ENCODE data around the gene UNC5C. TPM values are rescaled to one million over a fixed set of nuclear protein-coding genes. Genes with fewer than 3 reads are reported as not detected.

UNC5C gene
- total and polyA plus RNA-seq, 2 of the 8 experiments (the other 6 are each of a cell fraction or from before 2014, with no cell fraction given): 0.30 to 1.3 TPM

- H2BK120ac ChIP-seq (replicated peaks; ENCODE audit: low read depth, low read length): no peak overlapping the region
- H4K8ac ChIP-seq (ENCODE audit: extremely low read depth, insufficient read depth, low read length): no peak overlapping the region
- POLR2A ChIA-PET (ENCODE audit: partially characterized antibody): no interaction called here
- H2AFZ ChIP-seq (ENCODE audit: low read length): no peak overlapping the region
- H3K23me2 ChIP-seq (ENCODE audit: low read depth, low read length): no peaks in the 10 kb centered on the region
- no peaks in the 10 kb centered on the region for H3K27me3 ChIP-seq (replicated peaks in 1 of 4; ENCODE audit: control insufficient read depth in 3 of 4, extremely low read depth in 1 of 4, insufficient read depth in 3 of 4, low read length in 3 of 4)
- no peak overlapping the region for H4K5ac ChIP-seq (ENCODE audit: insufficient read length, low read depth, low read length)
- no peak overlapping the region for H3K14ac ChIP-seq (ENCODE audit: insufficient read length)
- no peak overlapping the region for H3K4me3 ChIP-seq (ENCODE audit: extremely low read depth in 1 of 4, insufficient read depth in 2 of 4, low read depth in 3 of 4, low read length in 4 of 4)
- H2BK20ac ChIP-seq (ENCODE audit: low read length): no peak overlapping the region
- no peaks in the 10 kb centered on the region for H3K36me3 ChIP-seq (ENCODE audit: control insufficient read depth in 2 of 4, insufficient read depth in 4 of 4, low read length in 3 of 4)
- H3K56ac ChIP-seq (replicated peaks; ENCODE audit: insufficient read length, low read depth, low read length): no peak overlapping the region
- H3K4ac ChIP-seq (replicated peaks; ENCODE audit: insufficient read length, low read depth, low read length): no peak overlapping the region
- 94% methylated on average over 1 of the region's 1 CpG; no CpG with 5 or more reads in 1 of the 2 experiments for whole genome bisulfite sequencing, 2 experiments (ENCODE audit: extremely low coverage in 1 of 2, insufficient coverage in 1 of 2, insufficient read length in 1 of 2, insufficient replicate concordance in 2 of 2, low coverage in 1 of 2, low lambda C conversion rate in 2 of 2, missing lambda C conversion rate in 1 of 2)
- H3K79me1 ChIP-seq (ENCODE audit: low read depth, low read length): no peaks in the 10 kb centered on the region
- no peaks in the 10 kb centered on the region for H3K9me3 ChIP-seq (ENCODE audit: insufficient read depth in 2 of 2, low read depth in 1 of 2, low read length in 1 of 2)
- no peaks in the 10 kb centered on the region; a peak in 1 of 7 replicates for H3K4me1 ChIP-seq (replicated peaks in 1 of 4; ENCODE audit: control insufficient read depth in 3 of 4, insufficient read depth in 4 of 4, low read length in 3 of 4)
- no peak overlapping the region for H3K27ac ChIP-seq (ENCODE audit: low read depth, low read length)
- H4K91ac ChIP-seq (replicated peaks; ENCODE audit: insufficient read length, low read length): no peak overlapping the region
- DNase-seq (ENCODE audit: low read depth in 1 of 2, low spot score in 2 of 2) (no peak), FAIRE-seq (no peak)
- H3K79me2 ChIP-seq (ENCODE audit: control insufficient read depth in 1 of 2, insufficient read depth in 2 of 2, low read length in 2 of 2): no peaks in the 10 kb centered on the region
- no peak overlapping the region for H2BK5ac ChIP-seq (ENCODE audit: low read depth, low read length)
- no peak overlapping the region for H2BK15ac ChIP-seq (ENCODE audit: low read length)
- H2BK12ac ChIP-seq (ENCODE audit: low read depth, low read length): no peak overlapping the region
- no peak overlapping the region for H3K18ac ChIP-seq (ENCODE audit: extremely low read depth, low read length)
- no peak overlapping the region for H2AK5ac ChIP-seq (ENCODE audit: low read depth, low read length)
- CTCF ChIA-PET (ENCODE audit: partially characterized antibody): no interaction called here
- H3K9ac ChIP-seq (replicated peaks in 1 of 4; ENCODE audit: extremely low read depth in 1 of 4, low read depth in 3 of 4, low read length in 3 of 4): no peak overlapping the region
- no peak overlapping the region for H3K23ac ChIP-seq (ENCODE audit: insufficient read length)
- no peaks in the 10 kb centered on the region for H4K20me1 ChIP-seq (replicated peaks in 1 of 2; ENCODE audit: control insufficient read depth in 1 of 2, insufficient read depth in 2 of 2, low read length in 2 of 2)
- H3K4me2 ChIP-seq (ENCODE audit: insufficient read depth in 1 of 2, low read depth in 2 of 2, low read length in 2 of 2): no peak overlapping the region
- TF ChIP-seq RFX5 (IDR thresholded peaks at IDR 0.05; ENCODE audit: borderline replicate concordance, low read depth, low read length) (no peak), KDM1A (IDR thresholded peaks at IDR 0.05; ENCODE audit: borderline replicate concordance, low read length) (no peak), RBBP5 (IDR thresholded peaks at IDR 0.05; ENCODE audit: borderline replicate concordance, low read depth, low read length) (no peak), EP300 (IDR thresholded peaks at IDR 0.05; ENCODE audit: borderline replicate concordance in 1 of 2, low read depth in 2 of 2, low read length in 2 of 2) (no peak), CBX5 (IDR thresholded peaks at IDR 0.05; ENCODE audit: low read depth, low read length) (no peak), RAD21 (IDR thresholded peaks at IDR 0.05 in 1 of 2, conservative IDR thresholded peaks at IDR 0.05 in 1 of 2; ENCODE audit: low read depth in 2 of 2, low read length in 2 of 2) (no peak), JUND (IDR thresholded peaks at IDR 0.05; ENCODE audit: low read length) (no peak), TEAD4 (IDR thresholded peaks at IDR 0.05; ENCODE audit: low read depth, low read length) (no peak), SIRT6 (IDR thresholded peaks at IDR 0.05; ENCODE audit: low read length) (no peak), CTBP2 (IDR thresholded peaks at IDR 0.05; ENCODE audit: borderline replicate concordance, insufficient read depth, insufficient read length, low read length) (no peak), BACH1 (IDR thresholded peaks at IDR 0.05; ENCODE audit: low read length) (no peak), SP2 (IDR thresholded peaks at IDR 0.05; ENCODE audit: low read length) (no peak), SIX5 (IDR thresholded peaks at IDR 0.05; ENCODE audit: low read depth, low read length) (no peak)
- TF ChIP-seq, protein P1, sequence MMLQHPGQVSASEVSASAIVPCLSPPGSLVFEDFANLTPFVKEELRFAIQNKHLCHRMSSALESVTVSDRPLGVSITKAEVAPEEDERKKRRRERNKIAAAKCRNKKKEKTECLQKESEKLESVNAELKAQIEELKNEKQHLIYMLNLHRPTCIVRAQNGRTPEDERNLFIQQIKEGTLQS (IDR thresholded peaks at IDR 0.05; ENCODE audit: insufficient read depth, low read depth, low read length): no peak
These were observed 248.5 kb downstream of the UNC5C start for GRCh38 chr4:95300304-95300703.
